B cell (primary cell): ENCODE results near the gene RBL1. TPM values are rescaled to one million over a fixed set of nuclear protein-coding genes. Genes with fewer than 3 reads are reported as not detected.

Source experiments
- ATAC-seq: fragments of 200-7000 bp; cut with Tn5 transposase; one replicate; pipeline ENCODE4 v1.10.0; 2021; ENCODE audit warnings: low read depth, mild to moderate bottlenecking, moderate number of reproducible peaks, moderate library complexity
- CTCF ChIA-PET: fragments of 350-600 bp; sonication (Branson Sonifier 250); formaldehyde crosslinking; loops from one replicate; lab custom pipeline; 2021; ENCODE audit warnings: antibody characterized with exemption, inconsistent platforms; lab: Charles Lee
- POLR2A ChIA-PET: fragments of 350-600 bp; sonication (Branson Sonifier 250); formaldehyde crosslinking; loops from one replicate; lab custom pipeline; 2021; ENCODE audit warnings: antibody characterized with exemption; lab: Charles Lee
- DNase-seq: peaks from one replicate; pipeline ENCODE4 v3.0.0; 2013
- H2AFZ ChIP-seq: 2 replicates; pipeline ENCODE4 v1.6.1; 2012; ENCODE audit warnings: mild to moderate bottlenecking, low read depth, low read length; ENCODE audit not compliant: insufficient read depth, poor library complexity, severe bottlenecking
- H3K27ac ChIP-seq, 2 donors: 1 replicate in 1 of 2; 2 replicates in 1 of 2; pipeline ENCODE4 v1.5.1; 2012 to 2013; ENCODE audit warnings: low read length in 2 of 2, mild to moderate bottlenecking in 2 of 2, moderate library complexity in 1 of 2
- H3K27me3 ChIP-seq, 4 experiments: fragments of 200-600 bp in 1 of 4; sonication (generic) in 1 of 4; replicated peaks in 1 of 4; 1 replicate in 2 of 4; 2 replicates in 2 of 4; pipeline versions ENCODE4 v1.6.1 to v1.7.0; 2013 to 2016; ENCODE audit warnings: low read length in 3 of 4, mild to moderate bottlenecking in 2 of 4, mixed read lengths in 1 of 4, moderate library complexity in 1 of 4; ENCODE audit not compliant: insufficient read depth in 4 of 4, control insufficient read depth in 3 of 4; ENCODE audit errors: control extremely low read depth in 1 of 4
- H3K36me3 ChIP-seq, 2 experiments: replicated peaks in 1 of 2; 1 replicate in 1 of 2; 2 replicates in 1 of 2; pipeline versions ENCODE4 v1.6.1 to v1.7.1; 2013; ENCODE audit warnings: low read length in 1 of 2; ENCODE audit not compliant: insufficient read depth in 2 of 2, control insufficient read depth in 1 of 2; ENCODE audit errors: control extremely low read depth in 1 of 2, extremely low read depth in 1 of 2
- H3K4me1 ChIP-seq, 2 donors: fragments of 200-600 bp in 1 of 2; sonication (generic) in 1 of 2; 1 replicate in 1 of 2; 2 replicates in 1 of 2; pipeline versions ENCODE4 v1.5.1 to v1.6.1; 2013 to 2017; ENCODE audit warnings: low read length in 2 of 2; ENCODE audit not compliant: control insufficient read depth in 2 of 2, insufficient read depth in 2 of 2
- H3K4me2 ChIP-seq: replicated peaks from 2 replicates; pipeline ENCODE3; 2012; ENCODE audit warnings: mild to moderate bottlenecking, low read depth, low read length; ENCODE audit not compliant: poor library complexity, severe bottlenecking
- H3K4me3 ChIP-seq, 5 experiments: fragments of 200-600 bp in 1 of 5; sonication (generic) in 1 of 5; 1 replicate in 3 of 5; 2 replicates in 2 of 5; pipeline versions ENCODE4 v1.5.1 to v1.7.0; 2011 to 2016; ENCODE audit warnings: low read length in 4 of 5, mild to moderate bottlenecking in 4 of 5, low read depth in 2 of 5, control low read depth in 1 of 5, moderate library complexity in 1 of 5; ENCODE audit not compliant: insufficient read depth in 1 of 5; ENCODE audit errors: control extremely low read depth in 1 of 5, extremely low read depth in 1 of 5
- H3K79me2 ChIP-seq: fragments of 200-600 bp; sonication (generic); one replicate; pipeline ENCODE4 v1.6.0; 2016; ENCODE audit warnings: low read length; ENCODE audit not compliant: control insufficient read depth, insufficient read depth
- H3K9ac ChIP-seq: fragments of 200-600 bp; sonication (generic); 2 replicates; pipeline ENCODE4 v1.6.1; 2017; ENCODE audit warnings: mild to moderate bottlenecking, low read length, moderate library complexity
- H3K9me3 ChIP-seq, 3 donors: one replicate each; pipeline versions ENCODE4 v1.6.1 to v1.7.1; 2013; ENCODE audit warnings: low read length in 2 of 3; ENCODE audit not compliant: control insufficient read depth in 2 of 3, insufficient read depth in 1 of 3; ENCODE audit errors: control extremely low read depth in 1 of 3
- H4K20me1 ChIP-seq: 2 replicates; pipeline ENCODE4 v1.6.0; 2012; ENCODE audit warnings: mild to moderate bottlenecking, low read length; ENCODE audit not compliant: insufficient read depth, control insufficient read depth, poor library complexity, severe bottlenecking
- H3K27ac Mint-ChIP-seq: one replicate; pipeline ENCODE4 v1.8.0; 2021; ENCODE audit warnings: mixed read lengths
- H3K27me3 Mint-ChIP-seq: one replicate; pipeline ENCODE4 v1.8.0; 2021; ENCODE audit warnings: mixed read lengths
- H3K4me1 Mint-ChIP-seq: one replicate; pipeline ENCODE4 v1.8.0; 2021; ENCODE audit warnings: mixed read lengths
- H3K4me3 Mint-ChIP-seq: one replicate; pipeline ENCODE4 v1.8.0; 2021; ENCODE audit warnings: mixed read lengths
- H3K9me3 Mint-ChIP-seq: one replicate; pipeline ENCODE4 v1.8.0; 2022; ENCODE audit warnings: mixed read lengths; ENCODE audit not compliant: insufficient read depth
- EZH2 ChIP-seq: IDR thresholded peaks from 2 replicates; pipeline ENCODE4 v1.6.1; 2012; ENCODE audit warnings: borderline replicate concordance, low read depth, mild to moderate bottlenecking, moderate library complexity, low read length; ENCODE audit not compliant: insufficient read depth, poor library complexity, severe bottlenecking
- WGBS: methylation state at CpG from one replicate; pipeline ENCODE4 v1.1.5; 2013; ENCODE audit warnings: missing lambda C conversion rate; ENCODE audit not compliant: insufficient coverage; 5-methylcytosine and 5-hydroxymethylcytosine counted together
- intact Hi-C: fragments of 100-400 bp; cut with micrococcal nuclease; formaldehyde crosslinking; loops from one replicate; pipeline ENCODE4 v1.10.0; 2022
- polyA plus RNA-seq: library from polyadenylated mRNA; depleted of rRNA; stranded (reverse); fragments of >200 nt; gene quantifications from 2 replicates; pipeline ENCODE4 v1.2.3, GENCODE V29; 2012
- total RNA-seq, 2 donors: library from RNA; stranded (reverse); fragments of 120-200 nt in 1 of 2; gene quantifications; 1 replicate in 1 of 2; 2 replicates in 1 of 2; pipeline versions ENCODE4 v1.2.3 to v1.2.4, GENCODE V29; 2013 to 2022
- TF ChIP-seq, protein P1 (sequence below): fragments of 200-600 bp; IDR thresholded peaks from one replicate; pipeline ENCODE4 v1.8.0; 2022; ENCODE audit warnings: antibody characterized with exemption, mild to moderate bottlenecking

Gene RBL1
- total and polyA plus RNA-seq, 2 donors (not counting 1 experiment from before 2014, with no cell fraction given): 8.1 to 27.8 TPM

DNA sequence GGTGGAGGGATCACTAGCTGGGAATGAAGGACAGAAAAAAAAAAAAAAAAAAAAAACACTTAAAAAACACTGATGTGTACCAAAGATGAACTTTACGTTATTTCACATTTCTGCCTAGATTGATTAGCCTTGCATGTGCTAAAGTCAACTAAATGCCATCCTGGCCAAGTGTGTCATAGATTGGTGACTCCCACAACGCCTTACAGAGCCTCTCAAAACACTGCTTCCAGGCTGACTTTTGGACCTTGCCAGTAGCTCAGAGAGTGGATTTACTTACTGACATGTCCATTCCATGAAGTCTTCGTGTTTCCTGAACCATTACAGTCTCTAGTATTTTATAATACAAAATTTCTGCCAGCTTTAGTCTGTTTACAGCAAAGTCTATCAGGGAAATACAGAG, 40.5 kb downstream of the RBL1 start:
- Histone ChIP-seq H2AFZ (no peak overlapping the region), H3K4me1 (no peaks in the 10 kb centered on the region), H3K27ac (no peak overlapping the region), H3K9me3 (no peaks in the 10 kb centered on the region), H4K20me1 (no peaks in the 10 kb centered on the region), H3K36me3 (peaks cover 9 to 41% of the 10 kb centered on the region in 2 experiments), H3K9ac (no peak overlapping the region), H3K27me3 (no peaks in the 10 kb centered on the region), H3K79me2 (no peaks in the 10 kb centered on the region), H3K4me3 (no peak overlapping the region), H3K4me2 (no peak overlapping the region)
- intact Hi-C loops: no loop called here
- Mint-ChIP-seq H3K9me3 (no peaks in the 10 kb centered on the region), H3K4me1 (no peaks in the 10 kb centered on the region), H3K4me3 (no peak overlapping the region), H3K27me3 (no peaks in the 10 kb centered on the region), H3K27ac (no peak overlapping the region)
- TF ChIP-seq EZH2: no peak
- TF ChIP-seq, protein P1, sequence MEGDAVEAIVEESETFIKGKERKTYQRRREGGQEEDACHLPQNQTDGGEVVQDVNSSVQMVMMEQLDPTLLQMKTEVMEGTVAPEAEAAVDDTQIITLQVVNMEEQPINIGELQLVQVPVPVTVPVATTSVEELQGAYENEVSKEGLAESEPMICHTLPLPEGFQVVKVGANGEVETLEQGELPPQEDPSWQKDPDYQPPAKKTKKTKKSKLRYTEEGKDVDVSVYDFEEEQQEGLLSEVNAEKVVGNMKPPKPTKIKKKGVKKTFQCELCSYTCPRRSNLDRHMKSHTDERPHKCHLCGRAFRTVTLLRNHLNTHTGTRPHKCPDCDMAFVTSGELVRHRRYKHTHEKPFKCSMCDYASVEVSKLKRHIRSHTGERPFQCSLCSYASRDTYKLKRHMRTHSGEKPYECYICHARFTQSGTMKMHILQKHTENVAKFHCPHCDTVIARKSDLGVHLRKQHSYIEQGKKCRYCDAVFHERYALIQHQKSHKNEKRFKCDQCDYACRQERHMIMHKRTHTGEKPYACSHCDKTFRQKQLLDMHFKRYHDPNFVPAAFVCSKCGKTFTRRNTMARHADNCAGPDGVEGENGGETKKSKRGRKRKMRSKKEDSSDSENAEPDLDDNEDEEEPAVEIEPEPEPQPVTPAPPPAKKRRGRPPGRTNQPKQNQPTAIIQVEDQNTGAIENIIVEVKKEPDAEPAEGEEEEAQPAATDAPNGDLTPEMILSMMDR: no peak
- ATAC-seq (no peak), DNase-seq (no peak)
- ChIA-PET CTCF (no interaction called here), POLR2A (no interaction called here)
- WGBS: 100% methylated on average over 2 of the region's 3 CpGs

DNA sequence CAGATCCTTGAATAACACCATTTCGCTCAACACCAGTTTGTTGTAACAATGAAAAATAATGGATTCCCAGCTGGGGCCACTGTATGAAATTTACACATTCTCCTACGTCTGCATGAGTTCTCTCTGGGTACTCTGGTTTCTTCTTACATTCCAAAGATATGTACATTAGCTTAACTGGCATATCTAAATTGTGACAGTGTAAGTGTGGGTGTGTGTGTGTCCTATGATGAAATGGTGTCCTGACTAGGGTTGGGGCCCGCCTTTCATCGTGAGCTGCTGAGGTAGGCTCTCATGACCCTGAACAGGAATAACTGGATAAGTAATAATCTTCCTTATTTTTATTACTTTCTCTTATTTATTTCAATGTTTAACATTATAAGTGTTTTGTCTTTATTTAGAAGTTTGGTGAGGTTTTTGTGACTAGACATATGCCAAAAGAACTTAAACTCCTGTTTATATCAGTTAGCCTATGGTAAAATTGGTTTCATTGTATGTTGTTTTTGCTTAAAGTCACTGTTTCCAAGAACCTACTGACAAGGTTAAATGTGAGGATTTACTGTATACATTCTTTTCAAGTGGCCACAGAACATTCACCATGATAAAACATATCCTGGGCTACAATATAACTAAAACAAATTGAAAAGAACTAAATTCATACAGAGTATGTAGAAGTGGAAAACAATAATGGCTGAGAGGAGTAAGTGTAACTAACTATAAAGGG, 42.4 kb downstream of the RBL1 start:
- ATAC-seq (no peak), DNase-seq (no peak)
- no peaks in the 10 kb centered on the region for H3K4me1 Mint-ChIP-seq
- no peak for TF ChIP-seq EZH2
- TF ChIP-seq, protein P1: no peak
- no peak overlapping the region for H3K9ac ChIP-seq
- intact Hi-C loops: no loop called here
- no peak overlapping the region for H3K27ac ChIP-seq
- H3K27ac Mint-ChIP-seq: no peak overlapping the region
- no peaks in the 10 kb centered on the region for H4K20me1 ChIP-seq
- no peaks in the 10 kb centered on the region for H3K79me2 ChIP-seq
- H3K9me3 ChIP-seq: no peaks in the 10 kb centered on the region
- H3K4me3 ChIP-seq: no peak overlapping the region
- no peaks in the 10 kb centered on the region for H3K27me3 ChIP-seq
- peaks cover 3 to 33% of the 10 kb centered on the region in 2 experiments for H3K36me3 ChIP-seq
- no peak overlapping the region for H3K4me3 Mint-ChIP-seq
- ChIA-PET POLR2A (no interaction called here), CTCF (no interaction called here)
- H2AFZ ChIP-seq: no peak overlapping the region
- H3K4me1 ChIP-seq: no peaks in the 10 kb centered on the region
- 100% methylated on average over 1 of the region's 4 CpGs for WGBS
- no peak overlapping the region for H3K4me2 ChIP-seq
- no peaks in the 10 kb centered on the region for H3K27me3 Mint-ChIP-seq
- no peaks in the 10 kb centered on the region for H3K9me3 Mint-ChIP-seq
